Erythroblast (primary cell): Measurements from ENCODE around the gene CHORDC1.

Source experiments
- GATA1 ChIP-seq: IDR thresholded peaks from 2 replicates; pipeline ENCODE4 v1.6.1; 2011; ENCODE audit warnings: low read depth, mild to moderate bottlenecking, control low read depth, low read length, moderate library complexity
- POLR2A ChIP-seq: IDR thresholded peaks from 2 replicates; pipeline ENCODE4 v1.6.1; 2011; ENCODE audit warnings: mild to moderate bottlenecking, low read length

DNA sequence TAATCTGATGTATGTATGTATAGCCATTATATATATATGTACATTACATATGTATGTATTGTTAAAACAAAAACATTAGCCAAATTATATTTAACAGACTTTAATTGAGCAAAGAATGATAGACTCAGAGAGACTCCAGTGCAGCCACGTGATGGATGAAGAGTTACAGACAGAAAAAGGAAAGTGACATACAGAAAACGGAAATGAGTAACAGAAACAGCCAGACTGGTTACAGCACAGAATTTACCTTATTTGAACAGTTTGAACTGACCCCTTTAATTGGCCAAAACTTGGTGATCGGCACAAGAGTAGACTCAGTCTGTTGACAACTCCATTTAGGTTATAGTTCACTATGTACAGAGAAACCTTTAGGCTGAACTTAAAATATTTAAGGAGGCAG lies 35.0 kb downstream of the CHORDC1 start:
- TF ChIP-seq POLR2A (no peak), GATA1 (no peak)
